Trophoblast cell (in vitro differentiated cells and primary cell): ENCODE data around the gene HDC. TPM values are rescaled to one million over a fixed set of nuclear protein-coding genes. Genes with fewer than 3 reads are reported as not detected.

Experiments
- DNase-seq, 2 donors: peaks; one replicate each; pipeline ENCODE4 v3.0.0-alpha.2; 2016
- H2AFZ ChIP-seq: 2 replicates; pipeline ENCODE4 v1.6.1; 2013; ENCODE audit warnings: low read length, moderate library complexity, mild to moderate bottlenecking; ENCODE audit not compliant: insufficient read depth, poor library complexity
- H2AK5ac ChIP-seq: 2 replicates; pipeline ENCODE4 v1.6.1; 2013; ENCODE audit warnings: mild to moderate bottlenecking, low read length
- H2BK120ac ChIP-seq: 2 replicates; pipeline ENCODE4 v1.6.1; 2013; ENCODE audit warnings: low read length, mild to moderate bottlenecking, moderate library complexity; ENCODE audit not compliant: insufficient read depth, poor library complexity
- H2BK12ac ChIP-seq: 2 replicates; pipeline ENCODE4 v1.6.1; 2013; ENCODE audit warnings: mild to moderate bottlenecking, low read length, moderate library complexity
- H2BK5ac ChIP-seq: 2 replicates; pipeline ENCODE4 v1.6.1; 2013; ENCODE audit warnings: low read length, low read depth, moderate library complexity, mild to moderate bottlenecking; ENCODE audit not compliant: poor library complexity
- H3K14ac ChIP-seq: 2 replicates; pipeline ENCODE4 v1.6.1; 2013; ENCODE audit warnings: mild to moderate bottlenecking, low read length
- H3K18ac ChIP-seq: 2 replicates; pipeline ENCODE4 v1.6.1; 2013; ENCODE audit warnings: mild to moderate bottlenecking, low read length
- H3K23ac ChIP-seq: 2 replicates; pipeline ENCODE4 v1.6.1; 2013; ENCODE audit warnings: low read length
- H3K27ac ChIP-seq: 2 replicates; pipeline ENCODE4 v1.5.1; 2013; ENCODE audit warnings: low read depth, mild to moderate bottlenecking, inconsistent platforms, low read length, moderate library complexity
- H3K27me3 ChIP-seq: 2 replicates; pipeline ENCODE4 v1.6.1; 2013; ENCODE audit warnings: inconsistent platforms, mild to moderate bottlenecking, low read length, moderate library complexity; ENCODE audit not compliant: insufficient read depth
- H3K36me3 ChIP-seq, 2 experiments: 1 replicate in 1 of 2; 2 replicates in 1 of 2; pipeline ENCODE4 v1.6.1; 2013; ENCODE audit warnings: low read length in 2 of 2, mild to moderate bottlenecking in 2 of 2, moderate library complexity in 1 of 2; ENCODE audit not compliant: insufficient read depth in 2 of 2, control insufficient read depth in 1 of 2
- H3K4ac ChIP-seq: 2 replicates; pipeline ENCODE4 v1.6.1; 2013; ENCODE audit warnings: low read depth, mild to moderate bottlenecking, low read length, moderate library complexity
- H3K4me1 ChIP-seq, 2 experiments: 1 replicate in 1 of 2; 2 replicates in 1 of 2; pipeline ENCODE4 v1.6.1; 2013; ENCODE audit warnings: low read length in 2 of 2, mild to moderate bottlenecking in 2 of 2, moderate library complexity in 1 of 2; ENCODE audit not compliant: insufficient read depth in 2 of 2, control insufficient read depth in 1 of 2
- H3K4me2 ChIP-seq: 2 replicates; pipeline ENCODE4 v1.6.1; 2013; ENCODE audit warnings: inconsistent platforms, mild to moderate bottlenecking, low read length, moderate library complexity
- H3K4me3 ChIP-seq: 2 replicates; pipeline ENCODE4 v1.5.1; 2013; ENCODE audit warnings: mild to moderate bottlenecking, low read depth, low read length, inconsistent platforms
- H3K79me1 ChIP-seq: one replicate; pipeline ENCODE4 v1.6.1; 2013; ENCODE audit warnings: low read length
- H3K79me2 ChIP-seq: 2 replicates; pipeline ENCODE4 v1.6.1; 2013; ENCODE audit warnings: low read length, mild to moderate bottlenecking; ENCODE audit not compliant: control insufficient read depth, insufficient read depth, poor library complexity
- H3K9ac ChIP-seq: 2 replicates; pipeline ENCODE4 v1.6.1; 2013; ENCODE audit warnings: mild to moderate bottlenecking, low read length
- H3K9me3 ChIP-seq: 2 replicates; pipeline ENCODE4 v1.6.1; 2013; ENCODE audit warnings: low read depth, mild to moderate bottlenecking, control low read depth, inconsistent platforms, low read length; ENCODE audit not compliant: insufficient read depth
- H4K12ac ChIP-seq: 2 replicates; pipeline ENCODE4 v1.6.1; 2013; ENCODE audit warnings: low read depth, mild to moderate bottlenecking, low read length, moderate library complexity
- H4K8ac ChIP-seq: 2 replicates; pipeline ENCODE4 v1.6.1; 2013; ENCODE audit warnings: low read depth, mild to moderate bottlenecking, low read length, moderate library complexity
- H4K91ac ChIP-seq: one replicate; pipeline ENCODE4 v1.6.1; 2013; ENCODE audit warnings: low read depth, mild to moderate bottlenecking, low read length, moderate library complexity
- WGBS: extraction: QIAGEN DNeasy Blood & Tissue Kit; methylation state at CpG from one replicate; pipeline ENCODE4 v1.1.7; 2013; ENCODE audit warnings: missing lambda C conversion rate; ENCODE audit not compliant: insufficient read length, insufficient coverage; ENCODE audit errors: extremely low coverage; 5-methylcytosine and 5-hydroxymethylcytosine counted together
- polyA plus RNA-seq: library from polyadenylated mRNA; stranded (reverse); fragments of 200-250 nt; gene quantifications from 2 replicates; pipeline ENCODE4 v1.2.3, GENCODE V29; 2013

The HDC gene
- 0.03 TPM in 1 of 2 replicates, not detected in the other for polyA plus RNA-seq

- H3K18ac ChIP-seq, result no peak within 1 kb of the TSS
- no peak within 1 kb of the TSS for H3K27ac ChIP-seq
- H2AK5ac ChIP-seq, result no peak within 1 kb of the TSS
- no peak within 1 kb of the TSS for H2BK120ac ChIP-seq
- no peak within 1 kb of the TSS for H2AFZ ChIP-seq
- H3K23ac ChIP-seq, result no peak within 1 kb of the TSS
- no peak within 1 kb of the TSS for H3K14ac ChIP-seq
- H3K4me1 ChIP-seq, result no peaks in the 10 kb centered on the region
- H4K12ac ChIP-seq, result no peak within 1 kb of the TSS
- no peak within 1 kb of the TSS for H3K4me2 ChIP-seq
- no peak within 1 kb of the TSS for H3K4me3 ChIP-seq
- no peak within 1 kb of the TSS for H3K4ac ChIP-seq
- no peaks in the 10 kb centered on the region for H3K79me1 ChIP-seq
- H3K79me2 ChIP-seq, result no peaks in the 10 kb centered on the region
- H4K91ac ChIP-seq, result no peak within 1 kb of the TSS
- no peak within 1 kb of the TSS for H3K9ac ChIP-seq
- no peaks in the 10 kb centered on the region for H3K36me3 ChIP-seq
- DNase-seq, result no peak
- no peak within 1 kb of the TSS for H4K8ac ChIP-seq
- H3K9me3 ChIP-seq, result peaks cover 3% of the 10 kb centered on the region
- no CpG with 5 or more reads among the region's 9 CpGs for WGBS
- H3K27me3 ChIP-seq, result no peaks in the 10 kb centered on the region
- no peak within 1 kb of the TSS for H2BK12ac ChIP-seq
- no peak within 1 kb of the TSS for H2BK5ac ChIP-seq
These were observed at the start of gene HDC for GRCh38 chr15:50265620-50266019. HDC (minus strand) TSS chr15:50265726; CDS start chr15:50265623, 103 bp downstream.

- Histone ChIP-seq H3K4me1 (no peaks in the 10 kb centered on the region), H2AFZ (no peak overlapping the region)
These were observed 47.1 kb upstream of the HDC start for GRCh38 chr15:50312636-50313035.

GRCh38 chr15:50307799-50308198, 42.3 kb upstream of the HDC start:
- H3K4me1 ChIP-seq, result no peaks in the 10 kb centered on the region
- H3K79me1 ChIP-seq, result no peaks in the 10 kb centered on the region
- H2BK5ac ChIP-seq, result no peak overlapping the region
- H3K9ac ChIP-seq, result no peak overlapping the region
- H3K4ac ChIP-seq, result no peak overlapping the region
- no peaks in the 10 kb centered on the region for H3K9me3 ChIP-seq
- no peak overlapping the region for H2AK5ac ChIP-seq
- H2BK120ac ChIP-seq, result no peak overlapping the region
- H4K8ac ChIP-seq, result no peak overlapping the region
- H2BK12ac ChIP-seq, result no peak overlapping the region
- no peak overlapping the region for H3K4me3 ChIP-seq
- no peaks in the 10 kb centered on the region for H3K79me2 ChIP-seq
- H3K36me3 ChIP-seq, result peaks cover 4 to 9% of the 10 kb centered on the region in 2 experiments
- no peak overlapping the region for H2AFZ ChIP-seq
- DNase-seq, result no peak
- H4K91ac ChIP-seq, result no peak overlapping the region
- H3K27me3 ChIP-seq, result no peaks in the 10 kb centered on the region
- H3K27ac ChIP-seq, result no peak overlapping the region
- no peak overlapping the region for H3K4me2 ChIP-seq
- no peak overlapping the region for H3K23ac ChIP-seq
- no peak overlapping the region for H4K12ac ChIP-seq
- H3K18ac ChIP-seq, result no peak overlapping the region
- H3K14ac ChIP-seq, result no peak overlapping the region

More at GRCh38 chr15:50312636-50313035, 47.1 kb upstream of the HDC start:
- no peak overlapping the region for H2BK5ac ChIP-seq
- H4K8ac ChIP-seq, result no peak overlapping the region
- DNase-seq, result no peak
- no peak overlapping the region for H3K4me2 ChIP-seq
- no peaks in the 10 kb centered on the region for H3K27me3 ChIP-seq
- H2BK120ac ChIP-seq, result no peak overlapping the region
- WGBS, result no CpG with 5 or more reads among the region's 2 CpGs
- H4K91ac ChIP-seq, result no peak overlapping the region
- no peak overlapping the region for H3K18ac ChIP-seq
- H3K14ac ChIP-seq, result no peak overlapping the region
- H3K4me3 ChIP-seq, result no peak overlapping the region
- H2BK12ac ChIP-seq, result no peak overlapping the region
- H3K9ac ChIP-seq, result no peak overlapping the region
- no peak overlapping the region for H4K12ac ChIP-seq
- no peaks in the 10 kb centered on the region for H3K9me3 ChIP-seq
- H2AK5ac ChIP-seq, result no peak overlapping the region
- no peak overlapping the region for H3K27ac ChIP-seq
- H3K4ac ChIP-seq, result no peak overlapping the region
- peaks cover 0 to 4% of the 10 kb centered on the region in 2 experiments for H3K36me3 ChIP-seq
- no peaks in the 10 kb centered on the region for H3K79me1 ChIP-seq
- H3K23ac ChIP-seq, result no peak overlapping the region
- no peaks in the 10 kb centered on the region for H3K79me2 ChIP-seq

- Histone ChIP-seq H2BK12ac (no peak overlapping the region), H2BK5ac (no peak overlapping the region), H3K4me3 (no peak overlapping the region), H3K9me3 (no peaks in the 10 kb centered on the region), H2BK120ac (no peak overlapping the region), H3K4me2 (no peak overlapping the region), H4K91ac (no peak overlapping the region), H3K4me1 (no peaks in the 10 kb centered on the region), H3K18ac (no peak overlapping the region), H2AFZ (no peak overlapping the region), H2AK5ac (no peak overlapping the region), H3K14ac (no peak overlapping the region), H3K27ac (no peak overlapping the region), H3K4ac (no peak overlapping the region), H3K79me2 (no peaks in the 10 kb centered on the region), H4K12ac (no peak overlapping the region), H3K9ac (no peak overlapping the region), H3K23ac (no peak overlapping the region), H3K27me3 (no peaks in the 10 kb centered on the region), H3K36me3 (peaks cover 7 to 22% of the 10 kb centered on the region in 2 experiments), H4K8ac (no peak overlapping the region), H3K79me1 (no peaks in the 10 kb centered on the region)
- WGBS, result no CpG with 5 or more reads among the region's 1 CpG
- DNase-seq, result no peak
These were observed 39.3 kb upstream of the HDC start for GRCh38 chr15:50304836-50305235.
